NCI-H748 (cell line): Measurements from ENCODE around the gene RTF1.
A peak's percentile ranks its signal among the peaks of the same experiment; 100 is the strongest.

Experiments used
- DNase-seq: peaks from one replicate; lab custom pipeline; 2025; ENCODE audit not compliant: unreplicated experiment; lab: John Stamatoyannopoulos, UW

The RTF1 gene

GRCh38 chr15:41502795-41503668, 86.1 kb downstream of the RTF1 start:
- DNase-seq, result no peak

- DNase-seq, result no peak
These were observed 86.7 kb downstream of the RTF1 start for GRCh38 chr15:41503669-41504010.

GRCh38 chr15:41504751-41505492, 88.0 kb downstream of the RTF1 start:
- DNase-seq, result no peak

- no peak for DNase-seq
These were observed 88.9 kb downstream of the RTF1 start for GRCh38 chr15:41505776-41506175.

GRCh38 chr15:41506796-41507341, 90.0 kb downstream of the RTF1 start:
- no peak for DNase-seq

- DNase-seq, result no peak
These were observed 91.0 kb downstream of the RTF1 start for GRCh38 chr15:41507820-41508290.

- no peak for DNase-seq
These were observed 93.8 kb downstream of the RTF1 start for GRCh38 chr15:41510728-41511127.

GRCh38 chr15:41511331-41511898, 94.5 kb downstream of the RTF1 start:
- peak; percentile 20 for DNase-seq

- peak; percentile 18 for DNase-seq
These were observed 95.0 kb downstream of the RTF1 start for GRCh38 chr15:41511899-41512369.

- DNase-seq, result peak; percentile 8
These were observed 95.6 kb downstream of the RTF1 start for GRCh38 chr15:41512512-41512939.

- DNase-seq, result peak; percentile 35
These were observed 96.1 kb downstream of the RTF1 start for GRCh38 chr15:41512940-41513505.

GRCh38 chr15:41513506-41514227, 96.8 kb downstream of the RTF1 start, which contains the start of gene LTK:
LTK (minus strand) TSS chr15:41513827; CDS start chr15:41513709, 118 bp downstream.
- DNase-seq, result peak; percentile 71

- DNase-seq, result no peak
These were observed 101.1 kb downstream of the RTF1 start for GRCh38 chr15:41517895-41518449.

GRCh38 chr15:41520636-41521035, 103.7 kb downstream of the RTF1 start:
- no peak for DNase-seq

GRCh38 chr15:41521614-41522013, 104.7 kb downstream of the RTF1 start:
- no peak for DNase-seq

GRCh38 chr15:41523097-41523496, 106.2 kb downstream of the RTF1 start:
- DNase-seq, result no peak

GRCh38 chr15:41530363-41530956, 113.6 kb downstream of the RTF1 start:
- no peak for DNase-seq
